Choroid plexus epithelial cell (primary cell): ENCODE data around the gene ULBP2.
"Not testable (repeated sequence)": the region's sequence is repeated elsewhere in the genome, so short reads cannot be mapped to it uniquely, and the experiment has no call there.

Experiments
- DNase-seq: peaks from one replicate; pipeline ENCODE4 v3.0.0-alpha.2; 2010; ENCODE audit warnings: low read depth
- H3K4me3 ChIP-seq: 2 replicates; pipeline ENCODE4 v1.5.1; 2011; ENCODE audit warnings: low read depth, mild to moderate bottlenecking, control low read depth, low read length, moderate library complexity
- TF ChIP-seq, protein P1 (sequence below): conservative IDR thresholded peaks from 2 replicates; pipeline ENCODE4 v1.5.1; 2011; ENCODE audit warnings: low read depth, mild to moderate bottlenecking, control low read depth, inconsistent platforms, low read length, moderate library complexity

ULBP2 gene

DNA sequence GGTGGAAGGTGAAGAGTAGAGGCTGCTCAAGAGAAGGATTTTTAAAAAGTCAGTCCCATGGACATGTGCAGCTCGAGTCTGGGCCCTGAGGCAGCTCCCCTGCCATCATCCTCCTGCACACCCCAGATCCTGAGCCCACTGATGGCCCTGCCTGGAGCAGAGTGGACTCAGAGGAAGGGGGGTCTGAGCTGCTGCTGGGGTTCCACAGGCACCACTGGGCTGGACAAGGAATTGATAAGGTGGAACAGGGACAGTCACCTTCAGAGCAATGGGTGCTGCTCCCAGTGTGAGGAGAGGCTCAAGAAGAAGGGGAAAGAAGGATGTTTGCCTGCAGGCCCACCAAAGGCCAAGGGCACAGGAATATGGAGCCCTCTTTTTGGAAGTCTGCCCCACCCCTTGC, 6.2 kb downstream of the ULBP2 start:
- H3K4me3 ChIP-seq, result no peak overlapping the region
- DNase-seq, result no peak
- TF ChIP-seq, protein P1, sequence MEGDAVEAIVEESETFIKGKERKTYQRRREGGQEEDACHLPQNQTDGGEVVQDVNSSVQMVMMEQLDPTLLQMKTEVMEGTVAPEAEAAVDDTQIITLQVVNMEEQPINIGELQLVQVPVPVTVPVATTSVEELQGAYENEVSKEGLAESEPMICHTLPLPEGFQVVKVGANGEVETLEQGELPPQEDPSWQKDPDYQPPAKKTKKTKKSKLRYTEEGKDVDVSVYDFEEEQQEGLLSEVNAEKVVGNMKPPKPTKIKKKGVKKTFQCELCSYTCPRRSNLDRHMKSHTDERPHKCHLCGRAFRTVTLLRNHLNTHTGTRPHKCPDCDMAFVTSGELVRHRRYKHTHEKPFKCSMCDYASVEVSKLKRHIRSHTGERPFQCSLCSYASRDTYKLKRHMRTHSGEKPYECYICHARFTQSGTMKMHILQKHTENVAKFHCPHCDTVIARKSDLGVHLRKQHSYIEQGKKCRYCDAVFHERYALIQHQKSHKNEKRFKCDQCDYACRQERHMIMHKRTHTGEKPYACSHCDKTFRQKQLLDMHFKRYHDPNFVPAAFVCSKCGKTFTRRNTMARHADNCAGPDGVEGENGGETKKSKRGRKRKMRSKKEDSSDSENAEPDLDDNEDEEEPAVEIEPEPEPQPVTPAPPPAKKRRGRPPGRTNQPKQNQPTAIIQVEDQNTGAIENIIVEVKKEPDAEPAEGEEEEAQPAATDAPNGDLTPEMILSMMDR, result no peak

DNA sequence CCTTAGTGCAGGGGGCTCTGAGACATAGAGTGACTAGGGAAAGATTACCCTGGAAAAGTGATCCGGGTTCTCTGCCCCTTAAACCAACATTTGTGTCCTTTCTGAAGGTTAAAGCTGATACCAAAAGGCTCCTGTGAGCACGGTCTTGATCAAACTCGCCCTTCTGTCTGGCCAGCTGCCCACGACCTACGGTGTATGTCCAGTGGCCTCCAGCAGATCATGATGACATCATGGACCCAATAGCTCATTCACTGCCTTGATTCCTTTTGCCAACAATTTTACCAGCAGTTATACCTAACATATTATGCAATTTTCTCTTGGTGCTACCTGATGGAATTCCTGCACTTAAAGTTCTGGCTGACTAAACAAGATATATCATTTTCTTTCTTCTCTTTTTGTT, 6.8 kb downstream of the ULBP2 start:
- TF ChIP-seq, protein P1, result no peak
- no peak for DNase-seq
- no peak overlapping the region for H3K4me3 ChIP-seq

DNA sequence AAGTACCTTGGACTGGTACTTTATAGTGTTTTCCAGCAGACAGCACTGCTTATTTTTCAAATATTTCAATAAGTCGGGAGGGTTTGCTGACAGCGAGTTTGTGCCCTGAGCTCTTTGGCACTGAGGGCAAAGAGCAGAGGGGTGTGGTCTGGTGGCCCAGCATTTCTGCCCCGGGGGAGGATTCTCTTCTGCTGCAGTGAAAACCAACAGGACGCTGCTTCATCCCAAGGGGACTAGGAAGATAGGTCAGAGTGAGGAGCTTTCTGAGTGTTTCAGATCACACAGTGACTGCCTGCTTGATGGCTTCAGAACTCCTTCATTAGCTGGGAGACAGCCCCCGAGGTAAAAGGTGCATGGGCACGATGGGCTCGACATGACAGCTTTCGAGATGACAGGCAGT, 8.6 kb downstream of the ULBP2 start:
- TF ChIP-seq, protein P1, result no peak

DNA sequence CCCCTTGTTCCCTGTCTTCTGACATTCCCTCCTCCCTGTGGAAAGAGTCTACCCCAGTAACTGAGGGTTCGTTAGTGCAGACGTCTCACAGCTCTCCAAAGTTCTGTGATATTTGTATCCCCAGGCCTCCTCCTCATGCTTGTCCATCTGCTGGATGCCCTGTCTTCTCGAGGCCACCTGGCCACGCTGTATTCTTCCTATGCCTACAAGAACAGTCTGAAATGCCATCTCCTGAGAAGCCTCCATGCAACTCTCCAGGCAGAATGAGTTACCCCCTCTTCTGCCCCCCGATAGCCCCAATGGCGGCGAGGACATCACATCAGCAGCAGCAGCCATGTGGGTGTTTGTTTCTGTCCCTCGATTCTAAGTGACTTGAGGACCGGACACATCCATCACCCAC, 9.3 kb downstream of the ULBP2 start:
- DNase-seq, result no peak
- TF ChIP-seq, protein P1, result no peak
- H3K4me3 ChIP-seq, result no peak overlapping the region

More for the DNA sequence above, 8.6 kb downstream of the ULBP2 start:
- DNase-seq, result no peak
- H3K4me3 ChIP-seq, result no peak overlapping the region

DNA sequence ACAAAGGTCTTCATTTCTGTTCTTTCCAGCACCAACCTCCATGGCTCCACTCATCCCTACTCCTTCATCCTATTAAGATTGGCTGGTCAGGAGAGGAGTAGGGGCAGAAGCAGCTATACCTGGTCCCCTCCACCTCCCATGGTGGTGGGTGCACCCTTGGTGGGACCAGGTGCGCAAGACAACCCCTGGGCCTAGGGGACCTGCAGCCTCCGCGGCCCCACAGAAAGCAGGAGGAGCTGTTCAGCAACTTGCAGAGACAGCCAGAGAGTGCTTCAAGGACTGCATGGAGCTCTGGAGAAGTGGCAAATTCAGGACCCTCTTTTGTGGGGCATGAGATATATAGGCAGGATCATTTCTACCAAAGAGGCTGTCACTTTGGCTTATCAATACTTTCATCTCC, 9.8 kb downstream of the ULBP2 start:
- TF ChIP-seq, protein P1, result no peak
- H3K4me3 ChIP-seq, result no peak overlapping the region
- DNase-seq, result no peak

DNA sequence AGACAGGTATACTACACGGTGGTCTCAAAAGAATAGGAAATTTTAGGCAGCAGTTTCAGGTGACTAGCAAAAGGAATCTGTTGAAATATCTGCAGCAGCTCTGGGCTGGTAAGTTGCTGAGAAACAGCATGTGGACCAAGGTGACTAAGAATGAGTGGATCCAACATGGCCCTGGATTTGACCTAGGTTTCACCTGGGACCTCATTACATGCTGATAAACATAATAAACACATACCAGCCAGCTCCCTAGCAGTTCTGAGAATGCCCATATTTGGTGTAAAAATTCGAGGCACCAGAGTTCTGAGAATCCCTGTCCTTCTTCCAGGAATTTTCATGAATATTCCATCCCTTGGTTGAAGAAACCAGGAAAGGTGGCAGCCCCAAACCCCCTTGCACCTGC, 11.6 kb downstream of the ULBP2 start:
- not testable (repeated sequence) for DNase-seq, H3K4me3 ChIP-seq

DNA sequence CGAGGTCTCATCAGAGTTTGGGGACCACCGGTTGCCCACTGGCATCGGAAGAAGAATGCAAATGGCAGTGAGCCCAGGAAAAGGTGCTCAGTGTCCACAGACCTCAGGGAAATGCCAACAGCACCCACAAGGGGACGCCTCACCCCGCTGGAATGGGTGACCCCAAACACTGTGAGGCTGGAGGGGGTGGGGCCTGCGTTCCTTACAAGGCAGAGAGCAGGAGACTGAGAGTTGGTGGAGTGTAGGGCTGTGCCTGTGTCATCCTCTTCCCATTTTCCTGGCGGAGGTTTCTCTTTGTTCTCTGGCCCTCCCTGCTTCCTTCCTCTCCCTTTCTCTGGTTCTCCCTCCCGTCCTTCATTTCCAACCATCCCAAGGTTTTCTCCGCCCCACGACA, 12.1 kb downstream of the ULBP2 start:
- not testable (repeated sequence) for H3K4me3 ChIP-seq, DNase-seq

DNA sequence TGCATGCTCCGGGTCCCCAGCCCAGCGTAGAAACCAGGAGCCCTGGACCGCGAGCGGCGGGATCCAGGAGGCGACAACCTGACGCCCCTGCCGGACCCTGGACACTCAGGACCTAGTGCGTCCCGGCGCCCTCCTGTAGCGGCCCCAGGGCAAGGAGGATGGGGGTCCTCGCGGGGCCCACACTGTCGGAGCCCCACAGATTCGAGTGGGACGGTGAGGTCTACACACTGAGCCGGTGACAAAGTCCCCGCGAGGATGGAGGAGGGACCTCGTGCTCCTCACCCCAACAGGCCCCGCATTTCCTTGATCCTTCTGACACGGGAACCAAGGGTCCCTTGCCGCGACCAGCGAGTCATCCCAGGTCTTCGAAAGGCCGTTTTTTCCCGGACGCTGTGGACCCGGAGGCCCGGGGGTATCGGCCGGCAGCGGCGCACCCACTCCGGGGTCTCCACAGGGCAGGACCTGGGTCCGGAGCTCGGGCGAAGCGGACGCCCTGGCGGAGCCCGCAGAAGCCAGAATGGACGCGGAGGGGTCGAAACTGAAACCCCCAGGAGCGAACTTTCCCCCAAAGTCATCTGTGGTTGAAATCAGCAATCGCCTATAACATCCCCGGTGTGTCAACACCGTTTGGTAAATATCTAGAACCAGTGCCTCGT, 12.6 kb downstream of the ULBP2 start:
- not testable (repeated sequence) for H3K4me3 ChIP-seq, DNase-seq

DNA sequence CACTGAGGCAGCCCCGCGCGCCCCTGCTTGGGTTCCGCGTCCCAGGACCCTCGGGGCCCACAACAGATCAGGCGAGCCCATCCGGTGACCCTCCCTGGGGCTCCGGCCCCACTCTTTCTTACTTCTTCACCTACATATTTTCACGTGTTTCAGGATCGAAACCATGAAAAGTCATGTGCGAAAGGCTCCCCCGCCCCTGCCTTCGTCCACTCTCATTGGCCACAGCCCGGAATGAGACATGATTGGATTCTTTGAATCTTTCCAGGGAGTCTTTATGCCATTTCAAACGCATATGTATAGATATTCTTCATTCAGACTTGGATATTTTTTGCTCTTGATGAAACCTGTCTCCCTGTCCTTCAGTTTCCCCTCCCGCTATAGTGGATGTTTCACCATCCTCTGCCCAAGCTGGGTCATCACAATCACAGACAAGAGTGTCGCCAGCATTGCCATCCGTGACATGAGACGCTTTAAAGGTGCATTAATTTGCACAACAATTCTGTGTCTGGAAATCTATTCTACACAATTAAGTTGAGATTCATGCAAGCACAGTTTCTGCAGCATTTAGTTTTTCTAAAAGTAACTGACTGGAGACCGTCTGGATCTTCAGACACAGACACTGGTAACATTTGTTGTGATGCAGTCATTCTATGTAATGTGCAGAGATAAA, 13.3 kb downstream of the ULBP2 start:
- DNase-seq, H3K4me3 ChIP-seq: not testable (repeated sequence)

DNA sequence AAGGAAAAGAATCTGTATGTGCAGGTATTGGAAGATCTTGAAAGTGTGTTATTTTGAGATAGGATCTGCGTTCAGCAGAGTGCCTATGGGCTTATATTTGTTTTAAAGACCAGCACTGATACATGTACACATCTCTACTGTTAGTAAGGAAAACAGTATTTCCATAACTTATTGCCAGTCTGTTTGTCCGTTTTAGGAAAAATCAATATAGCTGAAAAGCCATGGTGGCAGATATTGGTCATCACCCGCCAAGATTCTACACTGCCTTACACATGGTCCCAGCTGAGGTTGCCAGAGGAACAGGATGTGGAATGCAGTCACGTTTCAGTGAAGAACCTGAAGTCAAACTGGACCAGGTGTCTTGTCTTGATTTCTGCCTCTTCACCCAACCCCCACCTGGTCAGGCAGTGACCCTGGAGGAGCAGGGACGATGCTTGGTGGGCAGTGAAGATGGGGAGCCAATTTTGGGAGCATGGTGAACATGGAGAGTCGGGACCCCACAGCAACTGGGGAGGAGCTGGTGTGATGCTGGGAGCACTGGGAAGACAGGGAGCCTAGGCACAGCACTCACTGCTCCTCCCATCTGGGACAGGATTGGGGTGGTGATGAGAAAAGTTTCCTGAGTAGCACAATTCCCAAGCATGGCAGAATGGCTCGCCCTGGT, 14.0 kb downstream of the ULBP2 start:
- H3K4me3 ChIP-seq, DNase-seq: not testable (repeated sequence)

DNA sequence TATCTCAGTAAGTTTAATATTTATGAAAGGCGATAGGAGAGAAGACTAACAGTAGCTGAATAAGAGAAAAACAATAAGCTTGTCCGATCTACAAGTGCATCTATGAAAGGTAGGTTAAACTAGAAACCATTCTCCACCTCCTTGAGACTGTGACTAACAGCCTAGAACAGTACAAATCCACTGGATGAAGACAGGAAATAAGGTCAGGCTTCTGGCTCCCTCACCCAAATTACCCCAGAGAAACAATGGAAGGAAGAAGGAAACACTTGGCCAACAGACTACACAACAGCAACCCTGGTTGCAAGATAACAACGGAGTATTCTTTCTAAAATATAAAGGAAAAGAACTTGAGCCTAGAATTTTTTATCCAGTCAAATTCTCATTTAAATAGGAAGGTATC, 16.3 kb downstream of the ULBP2 start:
- H3K4me3 ChIP-seq, DNase-seq: not testable (repeated sequence)

DNA sequence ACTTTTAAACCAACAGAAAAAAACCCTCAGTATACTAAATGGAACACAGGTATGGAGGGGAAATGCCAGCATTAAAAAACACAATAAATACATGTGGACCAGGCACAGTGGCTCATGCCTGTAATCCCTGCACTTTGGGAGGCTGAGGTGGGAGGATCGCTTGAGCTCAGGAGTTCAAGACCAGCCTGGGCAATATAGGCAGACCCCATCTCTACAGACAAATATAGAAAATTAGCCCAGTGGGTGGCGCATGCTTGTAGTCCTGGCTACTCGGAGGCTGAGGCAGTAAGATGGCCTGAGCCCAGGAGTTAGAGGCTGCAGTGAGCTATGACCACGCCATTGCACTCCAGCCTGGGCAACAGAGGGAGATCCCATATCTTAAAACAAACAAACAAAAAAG, 18.0 kb downstream of the ULBP2 start:
- not testable (repeated sequence) for DNase-seq

More for the DNA sequence above, 18.0 kb downstream of the ULBP2 start:
- H3K4me3 ChIP-seq, result not testable (repeated sequence)
